Measurements from ENCODE around the gene PFN3.

PFN3 gene

GRCh38 chr5:177399997-177400868 is at the start of gene PFN3:
TSS of gene PFN3 (minus strand) at chr5:177400661. CDS start at chr5:177400576, 85 bp downstream.
- DNase-seq (ENCODE audit: extremely low read depth in 1 of 2, low read depth in 1 of 2) = no peak

GRCh38 chr5:177449140-177450061 is 48.9 kb upstream of the PFN3 start:
- no peak for DNase-seq (ENCODE audit: extremely low read depth in 1 of 2, low read depth in 1 of 2)

GRCh38 chr5:177448244-177448950 is 47.9 kb upstream of the PFN3 start:
- DNase-seq (ENCODE audit: extremely low read depth in 1 of 2, low read depth in 1 of 2) = no peak

GRCh38 chr5:177447611-177448243 is 47.3 kb upstream of the PFN3 start:
- DNase-seq (ENCODE audit: extremely low read depth in 1 of 2, low read depth in 1 of 2) = no peak

- no peak for DNase-seq (ENCODE audit: extremely low read depth in 1 of 2, low read depth in 1 of 2)
Measured at GRCh38 chr5:177447066-177447610, 46.7 kb upstream of the PFN3 start.

GRCh38 chr5:177446200-177447065 is 46.0 kb upstream of the PFN3 start, which contains the start of gene PRR7:
TSS of gene PRR7 (plus strand) at chr5:177446814. CDS start at chr5:177455068, 8,254 bp downstream.
- DNase-seq (ENCODE audit: extremely low read depth in 1 of 2, low read depth in 1 of 2) = peak in 1 of 2 donors; percentile 53

GRCh38 chr5:177445917-177446199 is 45.4 kb upstream of the PFN3 start:
- DNase-seq (ENCODE audit: extremely low read depth in 1 of 2, low read depth in 1 of 2) = no peak

GRCh38 chr5:177445052-177445916 is 44.8 kb upstream of the PFN3 start:
- DNase-seq (ENCODE audit: extremely low read depth in 1 of 2, low read depth in 1 of 2) = no peak

GRCh38 chr5:177444106-177445051 is 43.9 kb upstream of the PFN3 start:
- no peak for DNase-seq (ENCODE audit: extremely low read depth in 1 of 2, low read depth in 1 of 2)

- no peak for DNase-seq (ENCODE audit: extremely low read depth in 1 of 2, low read depth in 1 of 2)
Measured at GRCh38 chr5:177443144-177443983, 42.9 kb upstream of the PFN3 start.

GRCh38 chr5:177442066-177442826 is 41.8 kb upstream of the PFN3 start:
- no peak for DNase-seq (ENCODE audit: extremely low read depth in 1 of 2, low read depth in 1 of 2)

GRCh38 chr5:177440990-177441780 is 40.7 kb upstream of the PFN3 start:
- no peak for DNase-seq (ENCODE audit: extremely low read depth in 1 of 2, low read depth in 1 of 2)

GRCh38 chr5:177440211-177440989 is 39.9 kb upstream of the PFN3 start:
- DNase-seq (ENCODE audit: extremely low read depth in 1 of 2, low read depth in 1 of 2) = no peak

- no peak for DNase-seq (ENCODE audit: extremely low read depth in 1 of 2, low read depth in 1 of 2)
Measured at GRCh38 chr5:177439518-177440053, 39.1 kb upstream of the PFN3 start.
